Left forelimb (tissue), 1 donor: Measurements from ENCODE around the gene DOC2B.

Source experiments
- DNase-seq: peaks from one replicate; pipeline ENCODE4 v3.0.0-alpha.2; 2018; ENCODE audit warnings: low spot score

Gene DOC2B

GRCh38 chr17:162689-163088 is 18.8 kb downstream of the DOC2B start:
- no peak for DNase-seq

DNA sequence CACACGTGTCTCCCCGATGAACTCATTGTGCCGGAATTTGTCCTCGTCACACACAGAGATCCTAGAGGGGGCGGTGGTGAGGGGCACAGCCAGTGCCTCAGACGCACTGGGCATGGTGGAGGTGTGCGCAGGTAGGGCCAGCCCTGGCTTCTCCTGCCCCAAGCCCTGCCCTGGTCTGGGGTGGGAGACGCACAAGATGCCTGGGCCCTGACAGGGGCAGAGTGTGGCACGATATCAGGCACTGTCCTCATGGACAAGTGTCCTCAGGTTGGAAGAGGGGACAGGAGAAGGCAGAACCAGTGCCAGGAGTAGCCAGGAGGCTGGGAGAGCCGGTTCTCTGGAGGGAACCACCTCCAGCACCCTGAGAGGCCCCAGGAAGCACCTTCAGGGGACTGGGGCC is 20.0 kb downstream of the DOC2B start:
- DNase-seq, result no peak

DNA sequence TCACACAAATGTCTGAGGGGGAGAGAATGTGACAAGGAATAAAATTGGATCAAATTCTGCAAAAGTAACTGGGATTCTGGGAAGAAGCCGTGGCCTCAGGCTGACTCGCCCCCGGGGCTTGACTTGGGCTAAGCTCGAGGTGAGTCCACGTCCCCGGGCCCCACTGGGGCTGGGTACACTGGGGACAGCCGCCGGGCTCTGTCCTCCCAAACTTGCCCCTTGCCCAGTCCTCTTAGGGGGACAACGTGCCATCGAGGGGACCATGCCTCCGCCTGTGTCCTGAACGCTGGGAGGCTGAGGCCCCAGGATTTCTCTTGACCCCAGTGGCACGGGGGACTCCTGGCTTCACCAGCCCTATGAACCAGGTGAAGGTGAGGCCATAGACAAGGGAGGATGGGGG is 21.1 kb downstream of the DOC2B start:
- DNase-seq, result no peak

- DNase-seq, result no peak
These were observed 21.8 kb downstream of the DOC2B start for GRCh38 chr17:159609-160008.

DNA sequence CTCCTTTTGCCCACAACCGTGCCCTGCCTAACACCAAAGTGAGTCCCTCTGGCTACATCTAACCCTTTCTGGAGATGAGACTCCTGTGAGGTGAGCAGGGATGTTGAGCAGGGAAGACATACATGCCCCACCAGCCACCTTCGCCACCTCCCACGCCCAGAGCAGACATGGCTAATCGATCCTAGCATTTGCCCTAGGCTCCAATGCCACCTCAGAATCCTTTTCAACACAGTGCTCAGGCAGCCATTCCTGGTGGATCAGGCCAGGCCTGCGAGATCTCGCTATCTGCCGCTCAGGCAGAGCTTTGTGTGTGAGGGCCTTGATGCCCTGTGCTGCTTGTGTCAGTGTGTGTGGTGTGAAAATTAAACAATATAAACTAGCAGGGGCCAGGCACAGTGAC is 23.1 kb downstream of the DOC2B start:
- DNase-seq, result no peak

GRCh38 chr17:157901-158300 is 23.5 kb downstream of the DOC2B start:
- no peak for DNase-seq

- DNase-seq, result no peak
These were observed 24.5 kb downstream of the DOC2B start for GRCh38 chr17:156946-157345.

GRCh38 chr17:156094-156621 is 25.3 kb downstream of the DOC2B start:
- no peak for DNase-seq

DNA sequence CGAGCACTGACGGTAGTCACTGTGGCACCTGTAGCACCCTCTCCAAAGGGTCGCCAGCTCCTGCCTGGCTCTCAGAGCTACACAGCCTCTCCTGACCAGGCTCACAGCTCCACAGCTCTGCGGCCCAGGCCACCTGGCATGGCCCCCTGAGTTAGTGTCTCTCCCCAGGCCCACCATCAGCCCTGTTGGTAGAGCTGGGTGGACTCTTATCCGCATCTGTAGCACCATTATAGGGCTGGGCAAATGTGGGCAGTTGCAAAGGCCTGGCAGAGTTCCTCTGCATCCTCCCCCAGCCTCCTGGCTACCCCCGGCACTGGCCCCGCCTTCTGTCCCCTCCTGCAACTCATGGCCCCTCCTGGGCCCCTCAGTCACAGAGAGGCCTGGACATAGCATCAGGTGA is 25.9 kb downstream of the DOC2B start:
- no peak for DNase-seq

GRCh38 chr17:153851-154250 is 27.6 kb downstream of the DOC2B start:
- DNase-seq, result no peak

- no peak for DNase-seq
These were observed 28.5 kb downstream of the DOC2B start for GRCh38 chr17:152860-153420.

DNA sequence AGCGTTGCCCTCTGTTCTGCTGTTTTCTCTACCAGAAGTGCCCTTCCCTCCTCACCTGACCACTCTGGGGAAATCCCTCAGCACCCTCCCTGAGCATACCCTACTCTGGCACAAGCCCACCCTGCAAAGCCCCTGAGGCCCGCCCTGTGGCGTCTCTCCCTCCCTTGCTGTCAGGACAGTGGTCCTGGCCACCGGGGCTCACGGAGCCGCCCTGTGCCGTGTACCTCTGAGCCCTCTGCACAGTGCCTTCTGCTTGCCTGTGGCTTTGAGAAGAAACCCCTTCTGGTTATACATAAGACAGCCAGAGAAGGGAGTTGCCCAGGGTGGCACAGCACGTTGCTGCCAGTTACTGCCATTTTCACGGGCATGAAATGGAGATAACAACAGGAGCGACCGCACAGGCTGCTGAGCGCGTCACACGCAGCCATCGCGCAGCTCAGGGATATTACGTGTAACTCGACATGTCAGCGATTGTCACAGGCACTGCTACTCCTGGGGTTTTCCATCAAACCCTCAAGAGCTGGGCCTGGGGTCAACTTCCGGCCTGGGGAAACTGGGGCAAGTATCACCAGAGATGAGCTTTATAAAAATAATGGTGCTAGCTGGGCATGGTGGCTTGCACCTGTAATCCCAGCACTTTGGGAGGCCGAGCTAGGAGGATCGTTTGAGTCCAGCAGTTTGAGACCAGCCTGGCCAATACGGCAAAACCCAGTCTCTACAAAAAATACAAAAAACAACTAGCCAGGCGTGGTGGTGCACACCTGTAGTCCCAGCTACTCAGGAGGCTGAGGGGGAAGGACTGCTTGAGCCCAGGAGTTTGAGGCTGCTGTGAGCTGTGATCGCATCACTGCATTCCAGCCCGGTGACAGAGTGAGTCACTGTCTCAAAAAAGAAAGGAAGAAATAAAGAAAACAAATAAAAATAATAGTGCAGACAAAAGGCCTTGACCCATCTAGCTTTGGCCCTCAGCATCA is 29.3 kb downstream of the DOC2B start:
- no peak for DNase-seq

DNA sequence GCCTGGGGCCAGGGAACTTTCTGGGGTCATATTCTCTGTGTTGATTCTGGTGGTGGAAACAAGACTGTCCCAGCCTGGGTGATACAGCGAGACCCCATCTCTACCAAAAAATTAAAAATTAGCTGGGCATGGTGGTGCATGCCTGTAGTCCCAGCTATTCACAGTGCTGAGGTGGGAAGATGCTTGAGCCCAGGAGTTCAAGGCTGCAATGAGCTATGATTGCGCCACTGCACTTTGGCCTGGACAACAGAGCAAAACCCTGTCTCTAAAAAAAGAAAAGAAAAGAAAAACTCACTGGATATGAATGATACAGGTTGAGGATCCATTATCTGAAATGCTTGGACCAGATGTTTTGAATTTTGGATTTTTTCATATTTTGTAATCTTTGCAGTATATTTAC is 30.4 kb downstream of the DOC2B start:
- no peak for DNase-seq

DNA sequence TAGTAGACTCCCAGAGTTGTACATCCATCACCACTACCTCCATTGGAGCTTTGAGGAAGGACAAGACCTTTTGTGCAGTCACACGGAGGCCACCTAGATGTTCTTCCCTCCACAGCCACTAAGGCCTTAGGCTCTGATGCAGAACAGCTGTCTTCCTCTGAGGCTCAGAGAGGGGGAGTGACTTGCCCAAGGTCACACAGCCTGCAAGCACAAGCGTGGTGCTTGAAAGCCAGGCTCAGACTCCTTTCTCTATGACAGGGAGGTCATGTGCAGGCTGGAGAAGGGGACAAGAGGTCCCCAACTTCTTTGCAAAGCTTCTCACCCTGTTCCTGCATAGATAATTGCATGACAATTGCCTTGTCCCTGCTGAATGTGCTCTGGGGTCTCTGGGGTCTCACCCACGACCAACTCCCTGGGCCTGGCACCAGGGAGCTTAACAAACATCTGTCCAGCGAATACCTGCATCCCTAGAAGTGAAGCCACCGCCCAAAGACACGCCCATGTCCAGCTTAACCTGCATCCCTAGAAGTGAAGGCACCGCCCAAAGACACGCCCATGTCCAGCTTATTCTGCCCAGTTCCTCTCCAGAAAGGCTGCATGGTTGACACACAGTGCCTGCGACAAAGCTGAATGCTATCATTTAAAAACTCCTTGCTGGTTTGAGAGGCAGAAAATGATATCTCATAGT is 31.4 kb downstream of the DOC2B start:
- no peak for DNase-seq

GRCh38 chr17:149231-149630 is 32.2 kb downstream of the DOC2B start:
- DNase-seq, result no peak

DNA sequence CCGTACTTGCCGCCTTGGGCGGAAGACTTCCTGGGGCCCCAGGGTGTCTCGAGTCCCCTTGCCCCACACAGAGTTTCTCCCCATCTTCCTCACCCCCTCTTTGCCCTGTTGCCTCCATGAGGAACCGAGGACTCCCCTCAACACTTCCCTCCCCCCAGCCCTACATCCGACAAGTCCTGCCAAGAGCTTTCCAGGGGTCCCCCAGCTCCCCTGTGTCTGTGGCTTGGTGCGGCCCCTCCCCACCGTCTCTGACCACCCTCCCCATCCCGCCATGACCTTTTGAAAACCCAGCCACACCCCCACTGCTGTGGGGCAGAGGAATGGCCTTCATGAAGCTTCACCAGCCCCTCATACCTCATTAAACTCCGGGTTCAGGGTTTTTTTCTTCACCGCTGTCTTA is 32.7 kb downstream of the DOC2B start:
- DNase-seq, result no peak

- DNase-seq, result no peak
These were observed 33.4 kb downstream of the DOC2B start for GRCh38 chr17:147796-148740.

- no peak for DNase-seq
These were observed 34.3 kb downstream of the DOC2B start for GRCh38 chr17:146983-147761.

DNA sequence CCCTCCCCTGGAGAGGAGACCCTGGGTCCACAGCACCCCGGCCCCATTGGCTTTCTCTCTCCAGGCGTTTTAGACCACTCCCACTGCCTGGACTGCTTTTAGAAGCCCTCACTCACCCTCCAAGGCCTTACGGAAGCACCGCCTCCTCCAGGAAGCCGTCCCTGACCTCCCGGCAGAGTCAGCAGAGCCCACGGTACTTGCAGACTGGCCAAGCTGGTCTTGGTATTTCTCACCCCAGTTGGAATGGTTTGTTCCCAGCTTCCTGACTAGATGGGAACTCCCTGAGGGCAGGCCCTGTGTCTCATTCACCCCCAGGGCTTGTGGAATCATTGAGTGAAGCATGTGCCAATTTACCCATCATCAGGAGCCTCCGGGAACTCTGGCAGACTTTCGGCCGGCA is 34.9 kb downstream of the DOC2B start:
- no peak for DNase-seq

DNA sequence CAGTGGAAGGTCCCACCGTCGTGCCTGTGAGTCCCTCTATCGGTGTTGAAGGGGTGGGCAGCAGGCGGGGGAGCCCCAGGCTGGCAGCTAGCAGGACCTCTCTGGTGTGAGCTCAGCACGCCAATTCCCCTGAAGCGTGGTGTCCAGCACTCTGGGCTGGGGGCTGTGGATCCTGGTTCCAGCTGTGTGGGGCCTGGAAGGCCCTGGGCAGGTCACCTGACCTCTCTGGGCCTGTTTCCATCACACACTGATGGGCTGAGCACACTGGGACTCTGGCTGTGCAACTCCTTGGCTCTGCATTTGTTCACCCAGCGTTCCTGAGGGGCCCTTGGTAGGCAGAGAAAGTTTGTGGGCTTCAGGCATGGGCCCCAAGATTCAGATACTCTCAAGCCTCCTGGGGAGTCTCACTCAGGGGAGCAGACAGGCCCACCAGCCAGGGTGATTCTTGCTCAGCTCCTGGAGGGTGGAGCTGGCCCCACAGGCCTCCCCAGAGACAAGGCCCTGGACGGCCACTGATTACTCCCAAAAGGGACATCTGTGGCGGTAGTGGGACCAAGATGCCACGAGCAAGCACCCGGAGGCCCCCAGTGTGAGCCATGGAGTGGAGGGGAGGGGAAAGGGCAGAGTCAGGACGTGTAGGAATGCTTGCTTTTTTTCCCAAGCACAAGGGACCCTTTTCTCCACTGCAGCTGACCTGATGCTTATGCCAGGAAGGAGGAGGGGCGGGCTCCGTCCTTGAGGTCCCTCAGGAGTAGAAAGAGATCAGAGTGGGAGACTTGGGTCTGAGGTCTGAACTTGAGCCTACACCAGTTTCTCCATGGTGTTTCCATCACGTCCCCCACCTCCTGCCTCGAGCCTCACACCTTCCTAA is 35.5 kb downstream of the DOC2B start:
- DNase-seq, result no peak
